Loucy (cell line): Measurements from ENCODE around the gene CD52.

Experiments used
- H2AFZ ChIP-seq: fragments of 200-600 bp; sonication (generic); 2 replicates; pipeline ENCODE4 v1.6.0; 2016; ENCODE audit warnings: antibody characterized with exemption, mild to moderate bottlenecking, low read length, moderate library complexity
- H3F3A ChIP-seq: fragments of 200-600 bp; 2 replicates; pipeline ENCODE4 v1.6.0; 2016; ENCODE audit warnings: antibody characterized with exemption, low read depth, mild to moderate bottlenecking
- H3K27me3 ChIP-seq: fragments of 200-600 bp; sonication (generic); 2 replicates; pipeline ENCODE4 v1.6.1; 2014; ENCODE audit warnings: low read length, mild to moderate bottlenecking; ENCODE audit not compliant: insufficient read depth, poor library complexity, severe bottlenecking
- H3K36me3 ChIP-seq: fragments of 200-600 bp; sonication (generic); 2 replicates; pipeline ENCODE4 v1.6.1; 2016; ENCODE audit warnings: low read length; ENCODE audit not compliant: insufficient read depth
- H3K4me1 ChIP-seq: fragments of 200-600 bp; sonication (generic); 2 replicates; pipeline ENCODE4 v1.5.1; 2014; ENCODE audit warnings: low read length, mild to moderate bottlenecking; ENCODE audit not compliant: insufficient read depth, poor library complexity, severe bottlenecking
- H3K4me2 ChIP-seq: fragments of 200-600 bp; sonication (generic); 2 replicates; pipeline ENCODE4 v1.6.0; 2014; ENCODE audit warnings: antibody characterized with exemption, low read length, low read depth, mild to moderate bottlenecking; ENCODE audit not compliant: poor library complexity, severe bottlenecking
- H3K4me3 ChIP-seq: fragments of 200-600 bp; sonication (generic); 2 replicates; pipeline ENCODE4 v1.5.1; 2014; ENCODE audit warnings: low read length, mild to moderate bottlenecking, mixed read lengths; ENCODE audit not compliant: poor library complexity, severe bottlenecking
- H3K79me2 ChIP-seq: fragments of 200-600 bp; sonication (generic); 2 replicates; pipeline ENCODE4 v1.6.1; 2014; ENCODE audit warnings: low read length; ENCODE audit not compliant: insufficient read depth
- H3K9ac ChIP-seq: fragments of 200-600 bp; sonication (generic); 2 replicates; pipeline ENCODE4 v1.6.0; 2014; ENCODE audit warnings: mild to moderate bottlenecking, low read depth, low read length, moderate library complexity; ENCODE audit not compliant: poor library complexity, severe bottlenecking
- H3K9me2 ChIP-seq: fragments of 200-600 bp; sonication (generic); replicated peaks from 2 replicates; pipeline ENCODE4 v1.6.1; 2016; ENCODE audit warnings: low read depth, low read length, mixed read lengths
- H3K9me3 ChIP-seq: fragments of 200-600 bp; sonication (generic); 2 replicates; pipeline ENCODE4 v1.6.1; 2014; ENCODE audit warnings: mild to moderate bottlenecking, antibody characterized with exemption, low read length, low read depth; ENCODE audit not compliant: insufficient read depth
- H4K20me1 ChIP-seq: fragments of 200-600 bp; sonication (generic); 2 replicates; pipeline ENCODE4 v1.6.0; 2014; ENCODE audit warnings: antibody characterized with exemption, low read length, mild to moderate bottlenecking; ENCODE audit not compliant: insufficient read depth, poor library complexity, severe bottlenecking
- CTCF ChIP-seq: fragments of 200-600 bp; sonication (generic); conservative IDR thresholded peaks from 2 replicates; pipeline ENCODE4 v1.5.1; 2014; ENCODE audit warnings: mild to moderate bottlenecking, antibody characterized with exemption, low read length
- EZH2phosphoT487 ChIP-seq: fragments of 200-600 bp; IDR thresholded peaks from 2 replicates; pipeline ENCODE4 v1.6.1; 2018; ENCODE audit warnings: antibody characterized with exemption, mild to moderate bottlenecking, moderate library complexity, borderline replicate concordance

The CD52 gene

GRCh38 chr1:26337625-26338024 lies 19.9 kb downstream of the CD52 start:
- H2AFZ ChIP-seq, result no peak overlapping the region
- H3K4me2 ChIP-seq, result peak overlapping the region; percentile 7

GRCh38 chr1:26338670-26339069 lies 20.9 kb downstream of the CD52 start:
- TF ChIP-seq CTCF, result no peak
- Histone ChIP-seq H3K4me2 (no peak overlapping the region), H3K27me3 (no peaks in the 10 kb centered on the region), H3F3A (no peaks in the 10 kb centered on the region), H3K9me3 (no peaks in the 10 kb centered on the region), H2AFZ (no peak overlapping the region), H3K9me2 (no peaks in the 10 kb centered on the region), H3K4me1 (peaks cover 19% of the 10 kb centered on the region), H4K20me1 (no peaks in the 10 kb centered on the region), H3K9ac (no peak overlapping the region), H3K36me3 (no peaks in the 10 kb centered on the region), H3K4me3 (no peak overlapping the region), H3K79me2 (no peaks in the 10 kb centered on the region)

More at GRCh38 chr1:26337625-26338024, 19.9 kb downstream of the CD52 start:
- H4K20me1 ChIP-seq, result no peaks in the 10 kb centered on the region
- no peaks in the 10 kb centered on the region for H3K27me3 ChIP-seq
- no peaks in the 10 kb centered on the region for H3K36me3 ChIP-seq
- H3K9ac ChIP-seq, result peak overlapping the region; percentile 29
- no peaks in the 10 kb centered on the region for H3K9me2 ChIP-seq
- H3K9me3 ChIP-seq, result no peaks in the 10 kb centered on the region
- H3K4me3 ChIP-seq, result no peak overlapping the region
- peaks cover 19% of the 10 kb centered on the region for H3K4me1 ChIP-seq
- H3K79me2 ChIP-seq, result no peaks in the 10 kb centered on the region
- H3F3A ChIP-seq, result no peaks in the 10 kb centered on the region
- TF ChIP-seq CTCF, result no peak
- no peak for TF ChIP-seq EZH2phosphoT487

GRCh38 chr1:26340047-26340481 lies 22.3 kb downstream of the CD52 start:
- Histone ChIP-seq H3K4me2 (no peak overlapping the region), H3K4me3 (no peak overlapping the region), H3K4me1 (peaks cover 19% of the 10 kb centered on the region), H4K20me1 (no peaks in the 10 kb centered on the region), H3K27me3 (no peaks in the 10 kb centered on the region), H3K9ac (no peak overlapping the region), H3K36me3 (no peaks in the 10 kb centered on the region), H3F3A (no peaks in the 10 kb centered on the region), H3K9me2 (no peaks in the 10 kb centered on the region), H3K79me2 (no peaks in the 10 kb centered on the region), H3K9me3 (no peaks in the 10 kb centered on the region), H2AFZ (no peak overlapping the region)
- TF ChIP-seq EZH2phosphoT487 (no peak), CTCF (no peak)
